CD8-positive, alpha-beta memory T cell (primary cell): ENCODE results near the gene SORCS2. TPM values are rescaled to one million over a fixed set of nuclear protein-coding genes. Genes with fewer than 3 reads are reported as not detected.
A peak's percentile ranks its signal among the peaks of the same experiment; 100 is the strongest.

Source experiments
- CTCF ChIA-PET: fragments of 350-600 bp; sonication (Branson Sonifier 250); formaldehyde crosslinking; loops from one replicate; lab custom pipeline; 2021; ENCODE audit warnings: antibody characterized with exemption; lab: Charles Lee
- POLR2A ChIA-PET: fragments of 350-600 bp; sonication (Branson Sonifier 250); formaldehyde crosslinking; loops from one replicate; lab custom pipeline; 2021; ENCODE audit warnings: antibody characterized with exemption; lab: Charles Lee
- DNase-seq, 5 donors: peaks; one replicate each; pipeline versions ENCODE4 v3.0.0 to v3.0.0-alpha.2; 2020 to 2022; ENCODE audit warnings: mixed read lengths in 1 of 5
- H3K27ac ChIP-seq: one replicate; pipeline ENCODE4 v1.7.0; 2013; ENCODE audit warnings: low read depth, mild to moderate bottlenecking, low read length, moderate library complexity
- H3K27me3 ChIP-seq: 2 replicates; pipeline ENCODE4 v1.7.0; 2013; ENCODE audit warnings: low read length, mild to moderate bottlenecking; ENCODE audit not compliant: insufficient read depth, poor library complexity, severe bottlenecking
- H3K36me3 ChIP-seq: 2 replicates; pipeline ENCODE4 v1.7.0; 2013; ENCODE audit warnings: mild to moderate bottlenecking, low read length, moderate library complexity; ENCODE audit not compliant: insufficient read depth
- H3K4me1 ChIP-seq: 2 replicates; pipeline ENCODE4 v1.7.0; 2013; ENCODE audit warnings: mild to moderate bottlenecking, low read length, moderate library complexity; ENCODE audit not compliant: insufficient read depth
- H3K4me3 ChIP-seq: 2 replicates; pipeline ENCODE4 v1.7.0; 2013; ENCODE audit warnings: mild to moderate bottlenecking, low read length
- H3K9me3 ChIP-seq: 2 replicates; pipeline ENCODE4 v1.7.0; 2013; ENCODE audit warnings: mild to moderate bottlenecking, low read length
- H3K27ac Mint-ChIP-seq, 8 donors: one replicate each; pipeline ENCODE4 v1.8.0; 2020 to 2021; ENCODE audit warnings: mixed read lengths in 8 of 8, mild to moderate bottlenecking in 6 of 8, inconsistent platforms in 3 of 8, moderate library complexity in 3 of 8
- H3K27me3 Mint-ChIP-seq, 2 donors: one replicate each; pipeline ENCODE4 v1.8.0; 2020 to 2021; ENCODE audit warnings: mixed read lengths in 2 of 2, mild to moderate bottlenecking in 1 of 2, moderate library complexity in 1 of 2
- H3K36me3 Mint-ChIP-seq, 3 donors: one replicate each; pipeline ENCODE4 v1.8.0; 2020 to 2021; ENCODE audit warnings: mixed read lengths in 3 of 3, inconsistent platforms in 1 of 3, mild to moderate bottlenecking in 1 of 3
- H3K4me1 Mint-ChIP-seq, 3 donors: one replicate each; pipeline ENCODE4 v1.8.0; 2020 to 2021; ENCODE audit warnings: mixed read lengths in 3 of 3, inconsistent platforms in 1 of 3, mild to moderate bottlenecking in 1 of 3
- H3K4me3 Mint-ChIP-seq, 7 donors: one replicate each; pipeline ENCODE4 v1.8.0; 2020 to 2021; ENCODE audit warnings: mixed read lengths in 7 of 7, mild to moderate bottlenecking in 6 of 7, moderate library complexity in 4 of 7, inconsistent platforms in 2 of 7
- H3K9me3 Mint-ChIP-seq, 5 donors: one replicate each; pipeline ENCODE4 v1.8.0; 2020 to 2022; ENCODE audit warnings: mixed read lengths in 5 of 5, mild to moderate bottlenecking in 3 of 5, moderate library complexity in 2 of 5, inconsistent platforms in 1 of 5
- polyA plus RNA-seq: library from polyadenylated mRNA; unstranded; fragments of 300-500 nt; fragmentation: Illumina TruSeq; gene quantifications from one replicate; pipeline ENCODE4 v1.2.3, GENCODE V29; 2021
- total RNA-seq, 2 experiments: library from RNA; stranded (reverse); gene quantifications; one replicate each; pipeline ENCODE4 v1.2.3, GENCODE V29; 2021

The SORCS2 gene
- total and polyA plus RNA-seq, 3 experiments from 2014 or later, result not detected

GRCh38 chr4:7679406-7680040, 487.2 kb downstream of the SORCS2 start:
- H3K36me3 ChIP-seq, result no peaks in the 10 kb centered on the region
- H3K27ac ChIP-seq, result no peak overlapping the region
- peaks cover 0 to 3% (median 0%) of the 10 kb centered on the region in 5 donors for H3K9me3 Mint-ChIP-seq
- no peaks in the 10 kb centered on the region for H3K27me3 ChIP-seq
- no peaks in the 10 kb centered on the region for H3K36me3 Mint-ChIP-seq
- H3K4me3 Mint-ChIP-seq, result no peak overlapping the region
- H3K27me3 Mint-ChIP-seq, result peaks cover 0 to 13% of the 10 kb centered on the region in 2 donors
- peak in 1 of 5 donors; percentile 4 for DNase-seq
- H3K4me1 Mint-ChIP-seq, result no peaks in the 10 kb centered on the region
- H3K27ac Mint-ChIP-seq, result no peak overlapping the region
- no peak overlapping the region for H3K4me3 ChIP-seq
- no peaks in the 10 kb centered on the region for H3K4me1 ChIP-seq
- no peaks in the 10 kb centered on the region for H3K9me3 ChIP-seq
- POLR2A ChIA-PET, result no interaction called here
- CTCF ChIA-PET, result no interaction called here

GRCh38 chr4:7680106-7680505, 487.8 kb downstream of the SORCS2 start:
- Histone ChIP-seq H3K4me1 (no peaks in the 10 kb centered on the region), H3K36me3 (no peaks in the 10 kb centered on the region), H3K27ac (no peak overlapping the region), H3K4me3 (no peak overlapping the region), H3K27me3 (no peaks in the 10 kb centered on the region), H3K9me3 (no peaks in the 10 kb centered on the region)
- H3K27me3 Mint-ChIP-seq, result peaks cover 0 to 13% of the 10 kb centered on the region in 2 donors
- ChIA-PET POLR2A (no interaction called here), CTCF (no interaction called here)
- no peak overlapping the region for H3K27ac Mint-ChIP-seq
- DNase-seq, result peak in 1 of 5 donors; percentile 31
- H3K9me3 Mint-ChIP-seq, result peaks cover 0 to 3% (median 0%) of the 10 kb centered on the region in 5 donors
- no peak overlapping the region for H3K4me3 Mint-ChIP-seq
- no peaks in the 10 kb centered on the region for H3K4me1 Mint-ChIP-seq
- H3K36me3 Mint-ChIP-seq, result no peaks in the 10 kb centered on the region

GRCh38 chr4:7680731-7681130, 488.4 kb downstream of the SORCS2 start:
- Mint-ChIP-seq H3K36me3 (no peaks in the 10 kb centered on the region), H3K4me1 (no peaks in the 10 kb centered on the region), H3K9me3 (peaks cover 0 to 3% (median 0%) of the 10 kb centered on the region in 5 donors), H3K27me3 (peaks cover 0 to 13% of the 10 kb centered on the region in 2 donors), H3K27ac (no peak overlapping the region), H3K4me3 (no peak overlapping the region)
- peak in 1 of 5 donors; percentile 10 for DNase-seq
- no peaks in the 10 kb centered on the region for H3K36me3 ChIP-seq
- H3K9me3 ChIP-seq, result no peaks in the 10 kb centered on the region
- H3K4me3 ChIP-seq, result no peak overlapping the region
- CTCF ChIA-PET, result no interaction called here
- POLR2A ChIA-PET, result no interaction called here
- H3K27me3 ChIP-seq, result no peaks in the 10 kb centered on the region
- no peaks in the 10 kb centered on the region for H3K4me1 ChIP-seq
- no peak overlapping the region for H3K27ac ChIP-seq

GRCh38 chr4:7683126-7683703, 490.9 kb downstream of the SORCS2 start:
- Mint-ChIP-seq H3K4me1 (no peaks in the 10 kb centered on the region), H3K4me3 (no peak overlapping the region), H3K36me3 (no peaks in the 10 kb centered on the region), H3K27ac (peak overlapping the region in 1 of 8 donors; percentile 75), H3K9me3 (peaks cover 0 to 3% (median 0%) of the 10 kb centered on the region in 5 donors), H3K27me3 (peaks cover 1 to 8% of the 10 kb centered on the region in 2 donors)
- POLR2A ChIA-PET, result no interaction called here
- no peaks in the 10 kb centered on the region for H3K9me3 ChIP-seq
- no peak overlapping the region for H3K27ac ChIP-seq
- CTCF ChIA-PET, result no interaction called here
- H3K4me1 ChIP-seq, result no peaks in the 10 kb centered on the region
- H3K27me3 ChIP-seq, result no peaks in the 10 kb centered on the region
- H3K36me3 ChIP-seq, result no peaks in the 10 kb centered on the region
- H3K4me3 ChIP-seq, result no peak overlapping the region
- no peak for DNase-seq

GRCh38 chr4:7684294-7684693, 492.0 kb downstream of the SORCS2 start:
- peak in 1 of 5 donors; percentile 21 for DNase-seq
- POLR2A ChIA-PET, result no interaction called here
- no peak overlapping the region for H3K4me3 ChIP-seq
- CTCF ChIA-PET, result no interaction called here
- Mint-ChIP-seq H3K4me1 (no peaks in the 10 kb centered on the region), H3K27ac (no peak overlapping the region), H3K27me3 (peaks cover 1 to 7% of the 10 kb centered on the region in 2 donors), H3K4me3 (no peak overlapping the region), H3K36me3 (no peaks in the 10 kb centered on the region), H3K9me3 (peaks cover 0 to 3% (median 0%) of the 10 kb centered on the region in 5 donors)
- H3K4me1 ChIP-seq, result no peaks in the 10 kb centered on the region
- H3K27ac ChIP-seq, result no peak overlapping the region
- no peaks in the 10 kb centered on the region for H3K9me3 ChIP-seq
- H3K36me3 ChIP-seq, result no peaks in the 10 kb centered on the region
- H3K27me3 ChIP-seq, result no peaks in the 10 kb centered on the region

- H3K4me1 ChIP-seq, result no peaks in the 10 kb centered on the region
- H3K4me3 Mint-ChIP-seq, result no peak overlapping the region
- H3K4me3 ChIP-seq, result no peak overlapping the region
- H3K27ac ChIP-seq, result no peak overlapping the region
- H3K36me3 ChIP-seq, result no peaks in the 10 kb centered on the region
- DNase-seq, result peak in 1 of 5 donors; percentile 9
- H3K27me3 ChIP-seq, result no peaks in the 10 kb centered on the region
- peaks cover 0 to 3% (median 0%) of the 10 kb centered on the region in 5 donors for H3K9me3 Mint-ChIP-seq
- peak overlapping the region in 2 of 8 donors; percentile 9 to 23 for H3K27ac Mint-ChIP-seq
- no peaks in the 10 kb centered on the region for H3K9me3 ChIP-seq
- H3K36me3 Mint-ChIP-seq, result no peaks in the 10 kb centered on the region
- CTCF ChIA-PET, result no interaction called here
- peaks cover under 1 to 1% of the 10 kb centered on the region in 2 donors for H3K27me3 Mint-ChIP-seq
- POLR2A ChIA-PET, result no interaction called here
- no peaks in the 10 kb centered on the region for H3K4me1 Mint-ChIP-seq
These were observed 493.9 kb downstream of the SORCS2 start for GRCh38 chr4:7686070-7686870.

- Mint-ChIP-seq H3K9me3 (peaks cover 0 to 3% (median 0%) of the 10 kb centered on the region in 5 donors), H3K27ac (no peak overlapping the region), H3K4me3 (no peak overlapping the region), H3K27me3 (peaks cover 0 to 1% of the 10 kb centered on the region in 2 donors), H3K36me3 (no peaks in the 10 kb centered on the region), H3K4me1 (no peaks in the 10 kb centered on the region)
- Histone ChIP-seq H3K4me3 (no peak overlapping the region), H3K27me3 (no peaks in the 10 kb centered on the region), H3K9me3 (no peaks in the 10 kb centered on the region), H3K36me3 (no peaks in the 10 kb centered on the region), H3K4me1 (no peaks in the 10 kb centered on the region), H3K27ac (no peak overlapping the region)
- POLR2A ChIA-PET, result no interaction called here
- CTCF ChIA-PET, result no interaction called here
- peak in 1 of 5 donors; percentile 30 for DNase-seq
These were observed 494.7 kb downstream of the SORCS2 start for GRCh38 chr4:7687006-7687405.

GRCh38 chr4:7687796-7688195, 495.5 kb downstream of the SORCS2 start:
- H3K4me1 ChIP-seq, result no peaks in the 10 kb centered on the region
- H3K4me3 ChIP-seq, result no peak overlapping the region
- no peaks in the 10 kb centered on the region for H3K36me3 ChIP-seq
- no peaks in the 10 kb centered on the region for H3K4me1 Mint-ChIP-seq
- H3K9me3 Mint-ChIP-seq, result peaks cover 0 to under 1% (median 0%) of the 10 kb centered on the region in 5 donors
- H3K27me3 ChIP-seq, result no peaks in the 10 kb centered on the region
- H3K36me3 Mint-ChIP-seq, result no peaks in the 10 kb centered on the region
- peak overlapping the region in 1 of 8 donors; percentile 7 for H3K27ac Mint-ChIP-seq
- H3K27ac ChIP-seq, result no peak overlapping the region
- H3K4me3 Mint-ChIP-seq, result no peak overlapping the region
- ChIA-PET CTCF (no interaction called here), POLR2A (no interaction called here)
- no peaks in the 10 kb centered on the region for H3K9me3 ChIP-seq
- H3K27me3 Mint-ChIP-seq, result peaks cover 0 to 1% of the 10 kb centered on the region in 2 donors
- no peak for DNase-seq
